ENCODE results near the gene BICD2.
"Not testable (repeated sequence)": the region's sequence is repeated elsewhere in the genome, so short reads cannot be mapped to it uniquely, and the experiment has no call there.

The BICD2 gene

GRCh38 chr9:92786298-92786697 is 21.7 kb upstream of the BICD2 start:
- Mint-ChIP-seq H3K27ac (no peak overlapping the region), H3K4me1 (peaks cover 10% of the 10 kb centered on the region), H3K27me3 (peaks cover 4% of the 10 kb centered on the region), H3K4me3 (no peak overlapping the region), H3K9me3 (peaks cover 7% of the 10 kb centered on the region), H3K36me3 (ENCODE audit: low read depth) (no peaks in the 10 kb centered on the region)
- DNase-seq: no peak
- ATAC-seq: no peak

DNA sequence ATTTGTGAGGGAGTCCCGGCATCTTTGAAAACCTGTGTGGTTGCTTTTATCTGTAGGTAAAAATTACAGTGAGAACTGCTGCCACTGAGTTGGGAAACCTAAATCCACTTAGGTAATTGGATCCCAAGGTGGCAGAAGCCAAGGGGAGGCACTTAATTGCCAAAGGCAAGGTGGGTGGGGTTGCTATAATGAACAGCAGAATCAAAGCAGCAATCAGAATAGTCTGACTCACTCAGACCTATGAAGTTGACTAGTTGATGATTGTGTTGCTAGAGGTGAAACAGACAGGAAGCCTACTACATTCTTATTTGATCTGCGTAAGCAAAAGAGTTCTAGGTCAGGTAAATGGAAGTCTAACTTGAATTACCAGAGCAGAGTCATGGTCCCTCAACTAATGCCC is 17.3 kb upstream of the BICD2 start:
- H3K9me3 Mint-ChIP-seq: peaks cover 7% of the 10 kb centered on the region
- H3K27ac Mint-ChIP-seq: no peak overlapping the region
- ATAC-seq: no peak
- H3K4me1 Mint-ChIP-seq: peaks cover 2% of the 10 kb centered on the region
- no peak for DNase-seq
- no peaks in the 10 kb centered on the region for H3K36me3 Mint-ChIP-seq (ENCODE audit: low read depth)
- peaks cover 4% of the 10 kb centered on the region for H3K27me3 Mint-ChIP-seq
- H3K4me3 Mint-ChIP-seq: no peak overlapping the region

GRCh38 chr9:92780206-92780605 is 15.6 kb upstream of the BICD2 start:
- peaks cover 3% of the 10 kb centered on the region for H3K27me3 Mint-ChIP-seq
- no peak overlapping the region for H3K27ac Mint-ChIP-seq
- peaks cover 2% of the 10 kb centered on the region for H3K4me1 Mint-ChIP-seq
- no peak for DNase-seq
- H3K36me3 Mint-ChIP-seq (ENCODE audit: low read depth): no peaks in the 10 kb centered on the region
- no peak overlapping the region for H3K4me3 Mint-ChIP-seq
- no peaks in the 10 kb centered on the region for H3K9me3 Mint-ChIP-seq
- no peak for ATAC-seq

DNA sequence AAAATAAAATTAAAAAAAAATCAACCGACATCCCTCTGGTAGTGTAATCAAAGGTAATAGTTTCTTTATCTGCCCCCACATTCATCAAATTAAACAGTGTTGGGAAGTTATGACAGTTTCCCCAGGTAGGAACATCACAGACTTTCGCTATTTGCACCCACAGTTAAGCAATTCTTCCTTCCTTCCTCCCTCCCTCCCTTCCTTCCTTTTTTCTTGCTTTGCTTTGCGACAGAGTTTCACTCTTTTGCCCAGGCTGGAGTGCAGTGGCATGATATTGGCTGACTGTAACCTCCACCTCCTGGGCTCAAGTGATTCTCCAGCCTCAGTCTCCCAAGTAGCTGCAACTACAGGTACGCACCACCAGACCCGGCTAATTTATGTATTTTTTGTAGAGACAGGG is 10.8 kb upstream of the BICD2 start:
- peaks cover 3% of the 10 kb centered on the region for H3K27me3 Mint-ChIP-seq
- H3K4me1 Mint-ChIP-seq: peaks cover 4% of the 10 kb centered on the region
- no peak for ATAC-seq
- H3K27ac Mint-ChIP-seq: no peak overlapping the region
- no peaks in the 10 kb centered on the region for H3K9me3 Mint-ChIP-seq
- no peaks in the 10 kb centered on the region for H3K36me3 Mint-ChIP-seq (ENCODE audit: low read depth)
- no peak overlapping the region for H3K4me3 Mint-ChIP-seq
- DNase-seq: no peak

- Mint-ChIP-seq H3K9me3 (no peaks in the 10 kb centered on the region), H3K4me1 (peaks cover 8% of the 10 kb centered on the region), H3K36me3 (ENCODE audit: low read depth) (no peaks in the 10 kb centered on the region), H3K27me3 (peaks cover 3% of the 10 kb centered on the region), H3K4me3 (no peak overlapping the region), H3K27ac (no peak overlapping the region)
- DNase-seq (no peak), ATAC-seq (no peak)
Measured at GRCh38 chr9:92774274-92774673, 9.6 kb upstream of the BICD2 start.

GRCh38 chr9:92773810-92774209 is 9.2 kb upstream of the BICD2 start:
- no peak overlapping the region for H3K4me3 Mint-ChIP-seq
- H3K36me3 Mint-ChIP-seq (ENCODE audit: low read depth): no peaks in the 10 kb centered on the region
- no peak for ATAC-seq
- H3K27me3 Mint-ChIP-seq: peaks cover 3% of the 10 kb centered on the region
- peaks cover 8% of the 10 kb centered on the region for H3K4me1 Mint-ChIP-seq
- no peak overlapping the region for H3K27ac Mint-ChIP-seq
- DNase-seq: no peak
- H3K9me3 Mint-ChIP-seq: no peaks in the 10 kb centered on the region

GRCh38 chr9:92771309-92771708 is 6.7 kb upstream of the BICD2 start:
- Mint-ChIP-seq H3K4me1 (peaks cover 12% of the 10 kb centered on the region), H3K36me3 (ENCODE audit: low read depth) (no peaks in the 10 kb centered on the region), H3K9me3 (no peaks in the 10 kb centered on the region), H3K4me3 (no peak overlapping the region), H3K27me3 (no peaks in the 10 kb centered on the region), H3K27ac (no peak overlapping the region)
- no peak for DNase-seq
- ATAC-seq: no peak

DNA sequence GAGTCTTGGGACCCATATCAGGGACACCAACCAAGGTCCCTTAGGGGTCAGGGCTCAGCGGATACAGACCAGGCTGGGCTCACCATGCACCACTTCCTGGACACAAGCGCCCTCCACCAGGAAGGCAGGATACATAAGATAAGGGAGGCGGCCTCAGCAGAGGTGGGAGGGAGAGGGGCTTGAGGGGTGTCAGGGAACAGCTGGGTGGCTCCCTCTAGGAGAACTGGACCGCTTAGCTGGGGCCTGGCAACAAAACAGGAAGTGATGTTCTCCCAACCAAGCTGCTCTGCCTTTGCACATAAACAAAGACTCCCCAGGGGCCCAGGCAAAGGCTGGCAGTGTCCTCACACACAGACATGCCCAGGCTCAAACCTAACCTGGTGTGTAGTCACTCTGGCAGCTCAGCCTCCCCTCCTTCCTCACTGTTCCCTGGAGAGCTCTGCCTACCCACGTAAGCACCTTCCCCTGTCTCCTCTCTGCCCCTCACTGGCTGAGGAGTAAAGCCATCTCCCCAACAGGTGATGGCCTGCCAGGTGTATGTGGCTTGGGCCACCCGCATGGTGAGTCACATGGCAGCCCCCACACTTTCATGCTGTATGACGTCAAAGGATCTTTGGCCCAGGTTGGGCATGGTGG is 5.8 kb upstream of the BICD2 start:
- H3K4me3 Mint-ChIP-seq: no peak overlapping the region
- no peaks in the 10 kb centered on the region for H3K27me3 Mint-ChIP-seq
- ATAC-seq (no peak), DNase-seq (no peak)
- no peak overlapping the region for H3K27ac Mint-ChIP-seq
- H3K36me3 Mint-ChIP-seq (ENCODE audit: low read depth): no peaks in the 10 kb centered on the region
- peaks cover 20% of the 10 kb centered on the region for H3K4me1 Mint-ChIP-seq
- H3K9me3 Mint-ChIP-seq: no peaks in the 10 kb centered on the region

- H3K27ac Mint-ChIP-seq: no peak overlapping the region
Measured at GRCh38 chr9:92769990-92770359, 5.3 kb upstream of the BICD2 start.

DNA sequence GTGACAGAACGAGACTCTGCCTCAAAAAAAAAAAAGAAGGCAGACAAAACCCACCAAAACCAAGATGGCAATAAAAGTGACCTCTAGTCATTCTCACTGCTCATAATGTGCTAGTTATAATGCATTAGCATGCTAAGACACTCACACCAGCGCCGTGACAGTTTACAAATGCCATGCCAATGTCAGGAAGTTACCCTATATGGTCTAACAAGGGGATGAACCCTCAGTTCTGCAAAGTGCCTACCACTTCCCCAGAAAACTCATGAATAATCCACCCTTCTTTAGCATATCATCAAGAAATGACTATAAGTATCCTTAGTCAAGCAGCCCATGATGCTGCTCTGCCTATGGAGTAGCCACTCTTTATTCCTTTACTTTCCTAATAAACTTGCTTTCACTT is 4.7 kb upstream of the BICD2 start:
- Mint-ChIP-seq H3K27me3 (no peaks in the 10 kb centered on the region), H3K4me1 (peaks cover 22% of the 10 kb centered on the region), H3K4me3 (no peak overlapping the region), H3K9me3 (no peaks in the 10 kb centered on the region), H3K27ac (no peak overlapping the region), H3K36me3 (ENCODE audit: low read depth) (no peaks in the 10 kb centered on the region)
- DNase-seq: no peak
- ATAC-seq: no peak

More at GRCh38 chr9:92769990-92770359, 5.3 kb upstream of the BICD2 start:
- Mint-ChIP-seq H3K27me3 (no peaks in the 10 kb centered on the region), H3K9me3 (no peaks in the 10 kb centered on the region), H3K4me3 (no peak overlapping the region), H3K36me3 (ENCODE audit: low read depth) (no peaks in the 10 kb centered on the region), H3K4me1 (peaks cover 22% of the 10 kb centered on the region)
- DNase-seq (no peak), ATAC-seq (no peak)

- peaks cover 22% of the 10 kb centered on the region for H3K4me1 Mint-ChIP-seq
- not testable (repeated sequence) for ATAC-seq; H3K27me3 Mint-ChIP-seq; H3K9me3 Mint-ChIP-seq; H3K36me3 Mint-ChIP-seq (ENCODE audit: low read depth); H3K27ac Mint-ChIP-seq; DNase-seq; H3K4me3 Mint-ChIP-seq
Measured at GRCh38 chr9:92768816-92769215, 4.2 kb upstream of the BICD2 start.

GRCh38 chr9:92767066-92768054 is 2.7 kb upstream of the BICD2 start:
- Mint-ChIP-seq H3K36me3 (ENCODE audit: low read depth) (no peaks in the 10 kb centered on the region), H3K4me1 (peaks cover 34% of the 10 kb centered on the region), H3K27me3 (no peaks in the 10 kb centered on the region), H3K27ac (no peak overlapping the region), H3K4me3 (no peak overlapping the region), H3K9me3 (no peaks in the 10 kb centered on the region)
- DNase-seq (no peak), ATAC-seq (no peak)

- no peaks in the 10 kb centered on the region for H3K36me3 Mint-ChIP-seq (ENCODE audit: low read depth)
- peak; percentile 95 for ATAC-seq
- peak overlapping the region; percentile 83 for H3K4me3 Mint-ChIP-seq
- peaks cover 47% of the 10 kb centered on the region for H3K4me1 Mint-ChIP-seq
- no peaks in the 10 kb centered on the region for H3K9me3 Mint-ChIP-seq
- peak overlapping the region; percentile 85 for H3K27ac Mint-ChIP-seq
- H3K27me3 Mint-ChIP-seq: no peaks in the 10 kb centered on the region
- DNase-seq: peak; percentile 96
Measured at GRCh38 chr9:92764988-92765936, 629 bp upstream of the BICD2 start.

DNA sequence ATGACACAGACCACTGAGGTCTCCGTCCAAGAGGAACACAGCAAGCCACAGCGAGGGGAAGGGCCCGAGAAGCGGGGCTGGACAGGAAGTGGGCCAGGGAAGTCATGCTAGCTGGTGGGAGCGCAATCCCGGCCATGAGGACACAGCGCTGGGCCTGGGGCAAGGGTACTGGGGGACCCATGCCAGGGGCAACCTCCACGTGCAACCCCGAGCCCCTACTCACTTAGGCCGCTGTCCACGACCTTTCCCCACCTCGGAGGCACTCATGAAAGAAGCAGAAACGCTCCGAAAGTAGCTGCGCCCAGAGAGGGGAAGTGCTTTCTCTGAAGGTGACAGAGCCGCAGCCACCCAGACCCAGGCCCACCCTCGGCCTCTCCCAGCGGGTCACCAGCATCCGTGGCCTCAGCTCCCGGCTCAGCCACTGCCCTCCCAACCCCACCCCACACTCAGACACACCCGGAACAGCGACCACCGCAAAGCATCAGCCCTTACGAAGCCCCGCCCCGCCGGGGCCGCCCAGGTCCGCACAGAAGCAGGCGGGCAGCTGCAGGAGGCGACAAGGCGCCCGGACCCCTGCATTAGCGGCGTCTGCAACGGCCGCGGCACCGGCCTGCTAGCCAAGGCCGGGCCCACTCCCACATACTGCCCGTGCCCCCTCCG is 782 bp downstream of the BICD2 start:
- peak overlapping the region; percentile 67 for H3K27ac Mint-ChIP-seq
- no peaks in the 10 kb centered on the region for H3K9me3 Mint-ChIP-seq
- no peaks in the 10 kb centered on the region for H3K27me3 Mint-ChIP-seq
- H3K4me1 Mint-ChIP-seq: peaks cover 51% of the 10 kb centered on the region
- no peak for ATAC-seq
- peak; percentile 47 for DNase-seq
- H3K36me3 Mint-ChIP-seq (ENCODE audit: low read depth): no peaks in the 10 kb centered on the region
- H3K4me3 Mint-ChIP-seq: peak overlapping the region; percentile 86
